AG10803 (cell line): Measurements from ENCODE around the gene ATXN1.

Source experiments
- DNase-seq: peaks from one replicate; pipeline ENCODE4 v3.0.0; 2010; ENCODE audit warnings: low read depth
- H3K4me3 ChIP-seq: 2 replicates; pipeline ENCODE4 v1.5.1; 2011; ENCODE audit warnings: mild to moderate bottlenecking, low read length, control low read depth
- CTCF ChIP-seq: conservative IDR thresholded peaks from 2 replicates; pipeline ENCODE4 v1.5.1; 2011; ENCODE audit warnings: mild to moderate bottlenecking, low read length, control low read depth, inconsistent platforms

The ATXN1 gene

DNA sequence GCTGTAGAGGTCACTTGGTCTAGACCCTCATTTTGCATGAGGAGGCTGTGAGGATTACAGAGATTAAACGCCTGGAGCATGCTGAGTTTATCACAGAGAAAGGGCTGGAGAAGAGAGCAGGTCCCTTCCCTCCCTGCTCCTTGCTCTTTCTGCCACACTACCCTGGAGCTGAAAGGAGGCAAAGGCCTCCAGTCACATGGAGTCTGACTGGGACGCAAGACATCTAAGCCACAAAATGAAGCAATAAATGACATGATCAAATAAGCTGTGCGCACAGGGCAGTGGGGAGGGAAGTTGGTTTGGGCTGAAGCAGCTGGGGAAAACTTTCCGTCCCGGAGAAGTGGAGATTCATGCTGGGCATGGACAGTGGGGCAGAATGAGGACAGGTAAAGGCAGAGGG is 33.3 kb downstream of the ATXN1 start:
- no peak for TF ChIP-seq CTCF
- H3K4me3 ChIP-seq: no peak overlapping the region
- DNase-seq: no peak

DNA sequence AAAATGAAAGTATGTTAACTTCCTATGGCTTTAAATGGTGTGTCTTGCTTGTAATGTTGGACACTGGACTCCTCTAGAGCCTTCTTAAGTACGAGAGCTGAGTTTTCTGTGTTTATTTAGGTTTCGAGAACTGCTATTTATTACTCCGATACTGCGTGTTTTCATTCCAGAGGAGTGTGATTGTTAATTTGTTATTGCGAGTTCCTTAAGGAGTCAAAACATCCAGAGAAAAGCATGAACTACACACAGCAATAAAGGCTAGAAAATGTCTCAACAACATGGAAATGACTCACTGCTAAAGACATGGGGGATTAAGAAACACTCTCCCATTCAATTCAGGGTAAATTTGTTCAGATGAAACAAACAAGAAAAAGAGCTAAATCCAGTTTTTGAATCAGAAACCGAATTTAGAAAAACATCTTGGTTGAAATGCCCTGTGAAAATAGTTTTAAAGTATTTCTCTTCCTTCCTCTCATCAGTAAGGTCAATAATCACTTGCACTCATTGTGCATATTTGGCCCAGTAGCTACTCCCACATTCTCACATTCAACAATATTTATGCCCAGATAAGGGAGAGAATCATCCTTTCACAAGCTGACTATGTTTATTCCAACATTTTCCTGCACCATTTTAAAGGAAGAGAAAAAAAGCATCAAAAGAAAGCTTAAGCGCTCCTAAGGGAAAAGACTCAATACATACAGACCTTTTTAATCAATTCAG is 36.0 kb downstream of the ATXN1 start:
- peak overlapping the region; percentile 28 for H3K4me3 ChIP-seq
- peak; percentile 94 for DNase-seq
- TF ChIP-seq CTCF: no peak

GRCh38 chr6:16723826-16724225 is 37.4 kb downstream of the ATXN1 start:
- TF ChIP-seq CTCF: no peak
- DNase-seq: peak; percentile 96
- H3K4me3 ChIP-seq: no peak overlapping the region

GRCh38 chr6:16723402-16723801 is 37.9 kb downstream of the ATXN1 start:
- TF ChIP-seq CTCF: no peak
- DNase-seq: no peak
- H3K4me3 ChIP-seq: no peak overlapping the region

DNA sequence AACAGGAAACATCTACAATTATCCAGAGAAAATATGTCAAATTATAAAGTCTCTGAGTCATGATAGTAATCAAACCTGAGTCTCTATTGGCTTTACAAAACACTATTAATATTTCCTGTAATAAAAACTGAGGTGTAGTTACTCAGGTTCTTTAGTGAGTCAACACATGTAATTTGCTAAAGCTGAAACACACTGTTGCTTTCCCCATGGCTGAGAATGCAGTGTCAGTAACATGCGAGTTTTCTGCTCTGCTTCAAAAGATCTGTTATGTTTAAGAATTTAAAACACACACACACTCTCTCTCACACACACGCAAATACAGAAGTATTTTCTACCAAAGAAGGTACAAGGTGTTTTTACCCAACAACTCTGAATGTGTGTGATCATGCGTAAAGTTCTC is 38.6 kb downstream of the ATXN1 start:
- TF ChIP-seq CTCF: no peak

DNA sequence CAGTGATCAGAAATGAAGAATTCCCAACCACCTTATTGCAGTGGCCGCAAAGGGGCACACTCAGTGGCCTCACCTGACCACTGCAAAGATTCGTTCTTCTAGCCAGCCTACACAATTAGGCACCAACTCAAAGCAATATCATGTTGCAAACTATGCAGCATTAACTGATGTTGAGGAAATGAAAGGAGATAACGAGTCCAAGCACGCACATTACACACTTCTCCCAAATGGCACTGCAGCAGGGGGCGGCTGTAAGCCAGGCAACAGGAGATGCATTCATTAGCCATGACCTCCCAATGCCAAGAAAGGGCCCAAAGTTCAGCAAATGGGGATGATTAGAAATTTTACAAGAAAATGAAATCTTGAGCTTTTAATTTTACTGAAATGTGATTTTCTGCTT is 39.3 kb downstream of the ATXN1 start:
- no peak for DNase-seq
- H3K4me3 ChIP-seq: no peak overlapping the region
- TF ChIP-seq CTCF: no peak

More for the DNA sequence above, 38.6 kb downstream of the ATXN1 start:
- no peak overlapping the region for H3K4me3 ChIP-seq
- no peak for DNase-seq

- DNase-seq: no peak
- no peak overlapping the region for H3K4me3 ChIP-seq
- no peak for TF ChIP-seq CTCF
These were observed 40.4 kb downstream of the ATXN1 start for GRCh38 chr6:16720861-16721260.
